ENCODE data around the gene CYP2D6.

Gene CYP2D6

GRCh38 chr22:42160830-42161696 lies 30.5 kb upstream of the CYP2D6 start:
- H3K9me3 ChIP-seq = no peaks in the 10 kb centered on the region
- DNase-seq = no peak
- no peak for TF ChIP-seq CTCF (IDR thresholded peaks at IDR 0.05; ENCODE audit: low read depth, low read length)
- H3K4me3 ChIP-seq (ENCODE audit: low read depth, low read length) = no peak overlapping the region
- H3K27me3 ChIP-seq = no peaks in the 10 kb centered on the region
- H3K4me1 ChIP-seq = no peaks in the 10 kb centered on the region
- H3K36me3 ChIP-seq = peaks cover under 1% of the 10 kb centered on the region

- H3K36me3 ChIP-seq = peaks cover 3% of the 10 kb centered on the region
- DNase-seq = no peak
- no peaks in the 10 kb centered on the region for H3K4me1 ChIP-seq
- no peak for TF ChIP-seq CTCF (IDR thresholded peaks at IDR 0.05; ENCODE audit: low read depth, low read length)
- H3K9me3 ChIP-seq = no peaks in the 10 kb centered on the region
- H3K27me3 ChIP-seq = no peaks in the 10 kb centered on the region
- no peak overlapping the region for H3K4me3 ChIP-seq (ENCODE audit: low read depth, low read length)
Measured at GRCh38 chr22:42160251-42160650, 29.6 kb upstream of the CYP2D6 start.

GRCh38 chr22:42158456-42159132 lies 28.0 kb upstream of the CYP2D6 start:
- no peak for TF ChIP-seq CTCF (IDR thresholded peaks at IDR 0.05; ENCODE audit: low read depth, low read length)
- no peak overlapping the region for H3K4me3 ChIP-seq (ENCODE audit: low read depth, low read length)
- H3K36me3 ChIP-seq = peaks cover 3% of the 10 kb centered on the region
- no peak for DNase-seq
- H3K9me3 ChIP-seq = no peaks in the 10 kb centered on the region
- no peaks in the 10 kb centered on the region; the same call in 1 of the 2 replicates for H3K27me3 ChIP-seq
- H3K4me1 ChIP-seq = no peaks in the 10 kb centered on the region

- no peak for TF ChIP-seq CTCF (IDR thresholded peaks at IDR 0.05; ENCODE audit: low read depth, low read length)
- DNase-seq = no peak
- Histone ChIP-seq H3K36me3 (peaks cover 3% of the 10 kb centered on the region), H3K9me3 (no peaks in the 10 kb centered on the region), H3K4me1 (no peaks in the 10 kb centered on the region), H3K27me3 (no peaks in the 10 kb centered on the region; the same call in 1 of the 2 replicates), H3K4me3 (ENCODE audit: low read depth, low read length) (no peak overlapping the region)
Measured at GRCh38 chr22:42156598-42156997, 26.0 kb upstream of the CYP2D6 start.

- no peak for DNase-seq
- H3K36me3 ChIP-seq = peaks cover 3% of the 10 kb centered on the region
- no peaks in the 10 kb centered on the region; the same call in 1 of the 2 replicates for H3K27me3 ChIP-seq
- no peaks in the 10 kb centered on the region for H3K4me1 ChIP-seq
- no peak overlapping the region for H3K4me3 ChIP-seq (ENCODE audit: low read depth, low read length)
- H3K9me3 ChIP-seq = no peaks in the 10 kb centered on the region
- no peak for TF ChIP-seq CTCF (IDR thresholded peaks at IDR 0.05; ENCODE audit: low read depth, low read length)
Measured at GRCh38 chr22:42156121-42156520, 25.5 kb upstream of the CYP2D6 start.
